Activated CD4-positive, alpha-beta T cell treated with anti-CD3 and anti-CD28 coated beads for 1 hour (primary cell): Measurements from ENCODE around the gene PLPPR1.

Experiments
- DNase-seq: peaks from one replicate; pipeline ENCODE4 v3.0.0-alpha.2; 2020

PLPPR1 gene

GRCh38 chr9:101354765-101355708, 326.5 kb downstream of the PLPPR1 start:
- DNase-seq = no peak

GRCh38 chr9:101356619-101357018, 328.1 kb downstream of the PLPPR1 start:
- DNase-seq = no peak

GRCh38 chr9:101359679-101360078, 331.2 kb downstream of the PLPPR1 start:
- no peak for DNase-seq

GRCh38 chr9:101360647-101361046, 332.1 kb downstream of the PLPPR1 start:
- DNase-seq = no peak

- DNase-seq = no peak
Observed at GRCh38 chr9:101362450-101362849, 333.9 kb downstream of the PLPPR1 start.

GRCh38 chr9:101365181-101365580, 336.7 kb downstream of the PLPPR1 start:
- no peak for DNase-seq

- DNase-seq = no peak
Observed at GRCh38 chr9:101366038-101366756, 337.7 kb downstream of the PLPPR1 start.

- DNase-seq = no peak
Observed at GRCh38 chr9:101367323-101367722, 338.8 kb downstream of the PLPPR1 start.

GRCh38 chr9:101369286-101369685, 340.8 kb downstream of the PLPPR1 start:
- no peak for DNase-seq

GRCh38 chr9:101369884-101370531, 341.5 kb downstream of the PLPPR1 start:
- no peak for DNase-seq

GRCh38 chr9:101371813-101372212, 343.3 kb downstream of the PLPPR1 start:
- DNase-seq = no peak

- no peak for DNase-seq
Observed at GRCh38 chr9:101372327-101373118, 344.0 kb downstream of the PLPPR1 start.
